Stimulated activated CD8-positive, alpha-beta memory T cell treated with anti-CD3 and anti-CD28 coated beads, Interleukin-7, amount 100 ng/mL, for 24 hours (primary cell): ENCODE results near the gene CD300LG.
"Not testable (repeated sequence)": the region's sequence is repeated elsewhere in the genome, so short reads cannot be mapped to it uniquely, and the experiment has no call there.

ENCODE experiments used
- DNase-seq: peaks from one replicate; pipeline ENCODE4 v3.0.0-alpha.2; 2020; ENCODE audit warnings: low read depth

Gene CD300LG

DNA sequence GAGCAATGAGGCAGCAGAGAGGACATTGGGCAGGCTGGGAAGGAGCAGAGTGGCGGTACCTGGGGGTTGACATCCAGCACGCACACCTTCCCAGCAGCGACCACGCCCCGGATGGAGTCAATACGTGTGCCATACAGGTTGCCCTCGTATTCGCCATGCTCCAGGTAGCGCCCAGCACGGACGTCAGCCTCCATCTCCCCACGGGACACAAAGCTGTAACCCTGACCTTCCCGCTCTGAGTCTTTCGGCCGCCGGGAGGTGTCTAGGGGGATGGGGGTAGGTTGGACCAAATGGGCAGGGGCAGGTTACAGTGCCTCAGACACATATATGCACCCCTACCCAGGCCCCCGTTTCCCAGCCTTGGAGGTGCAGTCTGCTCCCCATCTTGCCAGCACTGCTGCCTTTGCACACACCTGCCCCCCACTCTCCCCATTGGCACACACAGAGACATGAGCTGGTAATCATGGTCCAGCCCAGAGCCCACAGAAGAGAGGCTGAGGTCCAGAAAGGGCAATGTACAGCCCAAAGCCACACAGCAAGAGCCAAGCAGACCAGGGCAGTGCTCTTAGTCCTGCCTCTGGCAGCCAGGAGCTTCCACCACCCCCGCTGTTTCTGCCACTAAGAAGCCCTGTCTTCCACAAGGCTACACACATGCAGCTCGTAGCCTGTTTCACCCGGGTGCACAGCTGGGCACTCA, 32.9 kb downstream of the CD300LG start:
- no peak for DNase-seq

DNA sequence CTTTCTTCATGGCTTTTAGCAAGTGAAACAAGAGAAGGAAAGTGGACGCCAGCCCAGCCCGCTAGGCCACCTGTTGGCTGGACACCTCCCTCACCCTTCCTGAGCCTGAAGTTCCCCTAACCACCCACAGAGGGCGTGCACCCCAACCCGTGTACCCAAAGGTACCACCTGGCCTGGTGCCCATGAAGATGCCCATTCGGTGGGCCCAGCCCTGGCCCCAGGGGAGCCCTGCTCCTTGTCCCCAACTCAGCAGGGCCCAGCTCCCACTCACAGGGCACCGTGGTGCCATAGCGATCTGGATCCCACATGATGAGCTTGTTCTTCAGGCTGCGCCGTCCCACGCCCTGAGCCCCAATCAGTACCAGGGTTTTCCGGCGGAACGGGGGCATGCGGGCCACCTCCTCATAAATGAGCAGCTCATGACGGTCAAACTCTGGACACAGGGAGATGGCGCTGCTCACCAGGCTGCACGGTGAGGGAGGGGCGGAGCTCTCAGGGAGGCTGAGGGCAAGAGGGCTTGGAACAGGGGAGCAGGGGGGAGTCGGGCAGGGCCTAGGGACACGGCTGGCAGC, 33.5 kb downstream of the CD300LG start:
- DNase-seq = peak; percentile 24

DNA sequence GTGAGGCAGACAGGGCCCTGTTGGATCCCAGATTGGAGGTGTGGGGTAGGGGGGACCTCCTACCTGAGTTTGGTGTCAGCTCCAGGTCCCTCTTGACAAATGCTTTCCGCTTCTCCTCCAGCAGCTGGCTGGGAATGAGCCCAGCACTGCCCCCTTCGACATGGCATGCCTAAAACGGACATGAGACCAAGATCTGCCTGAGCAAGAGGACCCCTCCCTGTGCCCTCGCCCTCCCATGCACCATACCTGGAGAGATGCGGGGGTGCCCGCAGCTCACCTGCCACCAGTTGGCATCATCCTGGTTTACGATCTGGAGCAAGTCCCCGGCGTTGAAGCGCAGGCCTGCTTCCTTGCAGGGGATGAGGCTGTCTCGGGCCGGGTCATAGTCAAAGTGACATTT, 34.2 kb downstream of the CD300LG start:
- DNase-seq = no peak

DNA sequence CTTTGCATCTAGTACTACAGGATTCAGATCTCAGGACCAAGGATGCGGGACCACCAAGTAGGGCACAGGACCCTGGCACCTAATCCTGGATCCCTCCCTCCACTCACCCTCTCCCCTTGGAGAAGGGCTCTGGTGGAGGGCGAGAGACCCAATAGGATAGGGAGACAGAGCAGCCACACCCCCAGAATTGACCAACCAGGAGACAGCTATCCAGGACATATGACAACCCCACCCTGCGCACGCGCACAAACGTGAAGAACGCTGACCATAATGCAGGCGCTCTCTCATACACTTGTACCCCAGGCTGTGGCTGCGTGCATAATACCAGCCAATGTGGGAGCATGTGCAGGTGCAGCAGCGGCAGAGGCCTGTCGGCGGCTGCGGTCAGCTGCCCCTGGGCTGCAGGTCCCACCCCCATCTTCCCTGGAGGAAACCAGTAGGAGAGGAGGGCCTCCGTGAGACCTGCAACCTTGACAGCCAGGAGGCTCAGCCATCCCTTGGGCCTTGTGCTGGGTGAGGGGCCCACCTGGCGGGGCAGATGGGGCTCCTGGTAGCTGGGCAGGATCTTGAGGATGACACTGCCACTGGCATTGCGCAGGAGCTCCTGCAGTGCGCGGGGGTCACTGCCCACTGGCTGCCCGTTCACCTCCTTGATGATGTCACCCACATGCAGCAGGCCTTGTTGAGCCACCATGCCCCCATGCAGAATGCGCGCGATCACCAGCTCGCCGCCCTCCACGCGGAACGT, 35.0 kb downstream of the CD300LG start:
- no peak for DNase-seq

DNA sequence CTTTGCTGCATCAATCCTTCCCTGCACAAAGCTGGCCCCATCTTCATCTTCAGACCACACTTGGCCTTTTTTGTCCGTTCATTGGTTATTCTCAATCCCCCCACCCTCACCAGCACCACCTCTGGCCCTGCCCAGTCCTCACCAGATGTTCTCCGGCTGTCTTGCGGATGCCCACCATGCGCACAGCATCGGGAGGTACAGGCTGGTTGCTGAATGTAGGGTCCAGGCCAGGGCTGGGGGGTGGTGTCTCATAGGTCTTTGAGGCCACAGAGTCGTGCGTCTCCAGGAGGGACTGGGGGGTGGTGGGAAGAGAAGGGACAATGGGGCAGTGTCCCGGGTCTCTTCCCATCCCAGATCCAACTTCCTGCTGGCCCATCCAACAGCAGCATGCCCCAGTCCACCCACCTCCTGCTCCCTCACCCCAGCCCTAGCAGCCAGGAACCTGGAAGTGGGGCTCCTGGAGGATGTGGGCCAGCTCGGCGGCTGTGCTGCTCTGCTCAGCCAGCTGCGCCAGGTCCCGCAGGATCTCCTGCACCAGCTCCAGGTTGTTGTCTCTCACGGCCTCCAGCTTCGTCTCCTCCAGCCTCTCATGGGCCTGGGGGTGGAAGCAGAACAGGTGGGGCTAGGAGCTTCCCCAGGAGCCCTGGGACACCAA, 35.9 kb downstream of the CD300LG start:
- DNase-seq = no peak

DNA sequence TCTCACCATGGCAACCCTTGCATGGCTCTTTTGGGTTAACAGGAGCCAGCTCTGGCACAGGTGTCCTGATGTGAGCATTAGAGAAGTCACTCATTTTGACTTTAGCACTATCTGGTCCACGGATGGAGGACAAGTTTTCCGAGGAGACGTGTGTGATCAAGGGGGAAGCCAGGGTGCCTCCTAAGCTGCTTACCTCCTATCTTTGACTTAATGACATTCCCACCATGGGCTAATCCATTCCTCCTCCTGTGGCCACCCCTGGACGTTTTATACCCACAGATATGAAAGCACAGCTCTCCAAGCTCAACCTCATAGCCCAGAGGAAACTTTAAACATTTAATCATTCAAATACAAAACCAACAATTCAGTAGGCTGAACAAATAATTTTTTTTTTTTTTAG, 41.6 kb downstream of the CD300LG start:
- DNase-seq = no peak

DNA sequence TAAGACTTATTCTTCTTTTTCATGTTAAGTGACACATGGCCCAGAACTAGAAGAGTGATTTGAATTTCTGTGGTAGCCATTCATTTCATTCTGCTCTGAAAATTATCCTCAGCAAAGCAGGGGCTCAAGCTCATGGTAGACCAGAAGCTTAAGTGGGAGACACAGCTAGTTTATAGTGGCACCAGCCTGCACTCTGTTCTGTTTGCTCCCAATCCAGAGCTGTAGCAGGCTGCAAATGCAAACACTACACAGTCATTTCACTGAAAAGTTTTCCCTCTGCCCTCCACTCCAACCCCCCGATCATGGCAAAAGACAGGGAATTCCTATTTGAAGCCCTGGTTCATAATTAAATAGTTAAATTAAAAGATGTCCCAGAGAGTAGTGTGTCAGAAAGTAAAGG, 43.3 kb downstream of the CD300LG start:
- DNase-seq = no peak

DNA sequence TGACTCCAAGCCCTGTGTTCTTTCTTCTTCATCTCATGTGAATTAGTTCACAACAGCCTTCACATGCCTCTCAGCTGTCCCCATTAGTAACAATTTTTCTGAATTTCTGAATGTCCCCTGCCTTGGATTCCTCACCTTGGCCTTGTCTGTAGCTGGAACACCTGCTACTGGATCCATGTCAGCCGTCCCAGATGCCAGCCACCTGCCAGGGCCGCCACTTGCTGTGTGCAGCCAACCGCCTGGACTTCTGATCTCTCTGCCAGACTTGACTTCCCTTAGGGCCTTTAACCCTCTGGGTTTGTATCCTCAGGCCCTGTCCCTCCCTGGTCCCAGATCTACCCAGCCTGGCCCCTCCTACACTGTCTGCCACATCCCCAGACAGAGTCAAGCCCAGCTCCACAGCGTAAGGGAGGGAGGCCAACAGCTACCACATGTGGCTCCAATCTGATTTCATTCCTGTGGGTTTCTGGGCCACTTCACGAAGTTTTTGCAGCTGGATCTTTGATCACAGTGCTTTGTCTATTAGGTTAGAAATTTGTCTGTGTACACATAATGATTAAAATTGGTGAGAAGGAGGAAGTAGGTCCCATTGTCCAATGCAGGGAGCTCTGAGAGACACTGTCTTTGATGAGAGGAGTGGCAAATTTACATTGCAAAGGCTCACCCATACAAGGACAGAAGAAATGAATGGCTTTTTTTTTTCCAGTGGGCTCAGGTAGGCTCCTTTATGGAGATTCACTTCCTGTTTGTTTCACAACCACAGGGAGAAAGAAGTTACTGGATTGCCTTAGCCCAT, 45.1 kb downstream of the CD300LG start:
- DNase-seq = no peak

DNA sequence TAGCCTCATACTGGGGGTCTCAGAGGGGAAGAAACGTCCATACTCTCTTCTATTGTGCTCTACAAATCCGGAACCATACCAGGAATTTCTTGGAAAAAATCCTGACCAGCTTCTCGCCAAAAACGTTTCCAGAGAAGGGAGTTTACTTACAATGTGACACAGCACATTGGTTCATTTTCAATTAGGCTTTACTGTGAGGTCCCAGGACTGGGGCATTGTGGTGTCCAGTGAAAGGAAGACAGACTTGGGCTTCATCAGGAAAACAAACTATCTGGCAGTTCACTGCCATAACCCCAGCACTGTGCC, 45.6 kb downstream of the CD300LG start:
- no peak for DNase-seq

DNA sequence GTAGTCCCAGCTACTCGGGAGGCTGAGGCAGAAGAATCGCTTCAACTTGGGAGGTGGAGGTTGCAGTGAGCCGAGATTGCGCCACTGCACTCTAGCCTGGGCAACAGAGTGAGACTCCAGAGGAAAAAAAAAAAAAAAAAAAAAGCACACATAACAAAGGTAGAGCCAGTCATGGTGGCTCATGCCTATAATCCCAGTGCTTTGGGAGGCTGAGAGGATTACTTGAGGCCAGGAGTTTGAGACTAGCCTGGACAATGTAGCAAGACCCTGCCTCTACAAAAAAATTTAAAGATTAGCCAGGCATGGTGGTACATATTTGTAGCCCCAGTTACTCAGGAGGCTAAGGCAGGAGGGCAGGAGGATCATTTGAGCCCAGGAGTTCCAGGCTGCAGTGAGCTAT, 47.5 kb downstream of the CD300LG start:
- DNase-seq = not testable (repeated sequence)

DNA sequence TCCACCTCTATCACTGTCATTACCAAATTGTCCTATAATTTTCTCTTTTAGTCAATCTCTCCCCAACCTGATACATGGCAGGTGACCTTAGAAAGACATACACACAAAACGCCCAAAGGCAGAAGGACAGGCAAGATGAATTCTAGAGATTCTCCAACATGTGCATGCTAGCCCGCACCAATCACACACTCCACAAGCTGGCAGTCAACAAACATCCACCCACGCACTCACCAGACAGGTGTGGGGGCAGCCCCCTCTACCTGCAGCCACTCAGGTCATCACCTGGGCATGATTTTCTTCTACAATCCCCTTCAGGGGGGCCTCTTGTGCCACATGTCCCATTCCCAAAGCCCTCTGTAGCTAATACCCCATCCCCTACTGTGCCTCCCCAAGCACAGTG, 50.9 kb downstream of the CD300LG start:
- no peak for DNase-seq

DNA sequence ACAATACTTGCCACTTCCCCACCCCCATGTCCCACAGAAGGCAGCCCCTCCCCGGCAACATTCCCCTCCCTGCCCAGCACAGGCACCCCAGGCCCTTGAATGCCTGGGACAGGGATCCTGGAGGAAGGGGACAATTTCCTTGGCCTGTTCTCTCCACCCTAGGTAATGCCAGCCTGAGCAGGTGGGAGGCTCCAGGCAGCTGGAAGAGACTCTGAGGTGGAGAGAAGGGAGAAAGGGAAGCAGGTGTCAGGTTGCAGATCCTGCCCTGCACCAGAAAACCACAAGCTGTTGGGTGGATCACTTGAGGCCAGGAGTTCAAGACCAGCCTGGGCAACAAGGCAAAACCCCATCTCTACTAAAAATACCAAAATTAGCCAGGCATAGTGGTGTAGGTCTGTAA, 51.5 kb downstream of the CD300LG start:
- DNase-seq = no peak

DNA sequence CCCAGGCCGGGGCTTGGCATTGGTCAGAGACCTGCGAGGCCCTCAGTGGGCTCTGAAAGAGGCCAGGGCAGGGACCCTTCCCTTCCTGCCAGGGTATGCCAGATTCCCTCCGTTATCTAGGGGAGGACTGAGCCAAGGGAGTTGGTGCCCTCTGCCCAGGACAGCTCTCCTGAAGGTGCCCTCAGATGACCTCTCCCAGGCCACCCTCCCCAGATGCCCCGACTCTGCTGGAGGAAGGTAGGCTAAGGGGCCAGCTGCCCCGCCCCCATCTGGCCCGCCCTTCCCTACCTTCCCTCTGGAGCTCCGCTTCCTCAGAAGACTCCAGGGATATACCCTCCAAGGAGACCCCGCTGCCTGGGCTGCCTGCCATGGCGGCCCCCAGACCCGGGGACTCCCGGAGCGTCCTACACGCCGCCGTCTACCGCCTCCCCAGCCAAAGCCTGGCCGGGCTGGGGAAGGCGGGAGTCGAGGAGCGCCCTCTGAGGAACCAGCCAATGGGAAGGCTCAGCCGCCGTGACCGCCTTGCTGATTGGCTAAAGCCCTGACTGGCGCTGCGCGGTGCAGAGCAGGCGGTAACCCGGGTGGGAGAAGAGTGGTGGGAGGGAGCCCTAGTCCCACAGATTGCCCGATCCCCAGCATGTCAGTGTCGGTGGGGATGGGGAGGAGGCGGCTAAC, 53.3 kb downstream of the CD300LG start:
- DNase-seq = peak; percentile 69

DNA sequence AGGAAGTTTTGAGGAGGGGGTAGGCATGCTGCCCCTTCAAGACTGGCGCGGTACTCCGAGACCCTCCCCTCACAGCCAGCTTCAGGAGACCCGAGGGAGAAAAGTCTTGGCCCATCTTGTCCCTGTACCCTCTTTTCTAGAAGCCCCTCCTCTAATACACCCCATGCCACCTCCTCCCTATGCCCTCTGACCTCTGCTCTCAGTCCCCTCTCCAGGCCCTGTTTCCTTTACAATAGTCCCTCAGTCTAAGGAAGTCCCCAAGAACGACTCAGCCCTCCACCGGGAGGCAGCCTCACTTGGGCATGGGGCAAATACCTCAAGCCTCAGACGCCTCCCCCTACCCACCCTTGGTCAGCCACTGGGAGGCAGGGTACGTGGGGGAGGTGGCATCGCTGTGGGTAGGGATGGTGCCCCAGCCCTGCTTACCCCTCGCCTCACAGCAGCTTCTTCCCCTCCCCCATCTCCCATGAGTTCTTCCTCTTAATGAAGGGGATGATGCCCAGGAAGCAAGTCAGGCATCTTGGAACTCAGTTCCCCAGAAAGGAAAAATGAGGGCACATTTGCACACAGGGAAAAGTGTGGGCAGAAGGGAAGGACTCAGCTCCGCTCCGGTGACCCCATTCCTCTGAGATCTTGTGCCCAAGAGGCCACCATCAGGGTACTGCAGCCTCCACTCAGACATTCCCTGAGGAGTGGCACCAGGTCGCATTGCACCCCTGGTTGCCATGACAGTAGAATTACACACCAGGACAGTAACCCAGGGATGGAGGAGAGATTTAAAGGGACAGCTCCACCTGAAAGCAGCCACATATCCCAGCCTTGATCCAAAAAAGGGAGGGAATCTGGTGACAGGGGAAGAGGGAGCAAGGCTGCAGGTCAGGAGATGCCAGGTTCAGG, 54.1 kb downstream of the CD300LG start:
- DNase-seq = no peak

DNA sequence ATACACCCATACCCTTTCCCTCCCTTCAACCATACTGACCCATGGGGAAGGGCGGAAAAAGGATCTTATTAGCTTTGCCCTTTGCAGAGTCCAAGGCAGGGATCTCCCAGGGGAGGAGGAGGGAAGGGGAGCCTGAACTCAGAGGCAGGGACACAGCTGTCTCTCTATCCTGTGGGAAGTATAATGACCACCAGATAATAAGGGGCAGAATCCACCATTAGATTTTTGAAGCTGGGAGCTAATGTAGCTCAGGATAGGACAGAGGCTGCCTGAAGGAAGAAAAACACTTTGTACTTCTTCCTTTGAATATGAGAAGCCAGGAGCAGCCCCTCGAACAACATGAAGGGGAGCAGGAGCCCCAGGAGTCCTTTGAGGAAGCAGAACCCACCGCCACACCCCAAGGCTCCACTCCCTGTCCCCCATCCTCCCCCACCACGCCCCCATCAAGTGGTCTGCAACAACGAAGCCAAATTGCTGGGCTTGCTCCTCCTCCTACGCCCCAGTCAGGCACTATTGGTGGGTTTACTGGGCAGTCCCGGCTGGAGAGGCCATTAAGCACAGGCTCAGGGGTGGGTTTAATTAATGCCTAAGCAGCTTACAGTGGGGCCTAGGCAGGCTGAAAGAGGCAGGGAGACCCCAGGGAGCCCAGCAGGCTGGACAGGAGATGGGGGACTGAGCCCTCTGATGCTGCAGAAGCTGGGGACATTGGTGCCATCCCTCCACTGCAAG, 55.0 kb downstream of the CD300LG start:
- DNase-seq = no peak

DNA sequence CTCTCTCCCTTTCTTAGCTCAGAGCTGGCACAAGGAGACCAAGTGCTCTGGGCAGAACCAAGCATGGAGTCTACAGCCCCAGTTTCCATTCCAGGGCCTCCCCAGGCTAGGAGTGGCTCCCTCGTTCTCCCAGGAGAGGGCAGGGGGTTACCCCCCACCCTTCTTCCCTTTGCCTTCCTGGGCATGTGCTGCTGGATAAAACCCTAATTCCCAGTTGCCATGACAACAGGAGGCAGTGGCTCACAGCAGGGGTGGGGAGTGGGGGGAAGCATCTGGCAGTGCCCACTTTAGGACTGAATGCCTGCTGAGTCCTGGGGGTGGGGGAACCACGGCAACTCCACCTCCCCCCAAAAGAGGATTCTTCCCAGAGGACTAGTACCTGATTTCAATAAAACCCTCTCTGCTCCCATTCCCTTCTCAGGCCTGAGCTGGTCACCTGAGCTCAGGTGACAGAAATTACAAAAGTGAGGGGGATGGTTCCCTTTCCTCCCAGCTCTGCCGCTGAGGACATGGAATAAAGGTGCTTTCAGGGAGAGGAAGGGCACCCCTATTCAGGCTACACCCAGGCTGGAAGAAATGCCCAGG, 58.5 kb downstream of the CD300LG start:
- no peak for DNase-seq

DNA sequence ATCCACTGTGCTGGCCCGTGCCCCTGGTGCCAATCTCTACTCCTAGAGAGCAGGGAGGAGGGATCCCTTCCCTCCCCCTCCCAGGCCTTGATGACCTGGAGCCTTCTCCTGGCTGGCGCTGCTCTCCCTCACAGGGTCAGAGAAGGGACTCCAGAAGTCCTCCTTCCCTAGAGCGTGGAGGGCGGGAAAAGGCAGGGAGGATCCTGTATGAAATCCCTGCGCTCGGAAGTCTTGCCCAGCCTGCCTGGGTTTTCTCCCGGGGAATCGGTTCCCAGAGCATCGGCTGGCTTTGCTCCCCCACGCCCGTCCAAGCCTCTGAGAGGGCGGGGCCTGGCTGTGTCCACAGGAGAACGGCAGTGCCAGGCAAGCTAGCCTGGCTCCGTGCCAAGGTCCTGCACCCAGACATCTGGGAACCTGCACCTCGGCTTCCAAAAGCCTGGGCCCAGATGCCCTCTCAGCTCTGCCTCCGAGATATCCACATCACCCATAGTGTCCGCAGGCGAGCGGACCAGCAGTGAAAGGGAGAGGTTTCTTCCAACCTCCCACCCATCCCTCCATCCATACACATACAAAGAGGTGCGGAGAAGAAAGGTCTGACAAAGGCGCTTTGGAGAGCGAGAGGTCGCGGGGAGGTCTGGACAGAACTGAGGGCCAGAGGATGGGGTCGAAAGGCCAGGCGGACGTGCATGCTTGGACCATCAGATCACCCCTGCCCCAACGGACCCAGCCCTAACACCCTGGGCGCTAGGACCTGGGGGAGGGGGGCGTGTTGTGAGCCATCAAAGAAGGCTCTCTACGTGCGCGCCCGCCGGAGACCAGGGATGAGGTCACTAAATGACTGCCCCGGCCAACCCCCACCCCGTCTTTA, 59.2 kb downstream of the CD300LG start:
- no peak for DNase-seq

DNA sequence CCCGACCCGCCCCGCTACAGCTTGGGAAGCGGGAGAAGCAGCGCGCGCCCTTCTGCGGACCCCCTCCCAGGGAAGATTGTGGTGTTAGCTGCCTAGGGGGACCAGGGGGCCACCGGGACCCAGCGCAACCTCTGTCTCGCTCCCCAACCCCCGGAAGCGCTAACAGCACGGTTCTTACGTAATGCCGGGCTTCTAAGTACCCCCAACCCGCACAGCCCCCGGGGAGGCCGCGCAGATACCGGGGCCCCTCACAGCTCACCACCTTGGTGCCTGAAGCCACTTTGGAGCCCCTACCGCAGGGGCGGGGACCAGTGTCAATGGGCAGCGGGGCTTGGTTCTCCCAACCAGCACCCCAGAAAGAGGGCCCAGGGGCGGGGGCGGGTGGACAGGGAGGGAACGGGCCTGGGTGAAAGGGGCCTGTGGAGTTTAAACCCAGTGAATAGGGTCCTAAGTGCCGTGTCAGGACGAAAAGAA, 60.0 kb downstream of the CD300LG start:
- DNase-seq = no peak
